ELR (cell line): ENCODE results near the gene FAM181A.

Experiments
- DNase-seq: peaks from one replicate; pipeline ENCODE4 v3.0.0-alpha.2; 2015; ENCODE audit warnings: low read depth

Gene FAM181A

GRCh38 chr14:93978735-93979134, 51.6 kb downstream of the FAM181A start:
- no peak for DNase-seq
